ENCODE measurements around the gene SEC14L5.

DNA sequence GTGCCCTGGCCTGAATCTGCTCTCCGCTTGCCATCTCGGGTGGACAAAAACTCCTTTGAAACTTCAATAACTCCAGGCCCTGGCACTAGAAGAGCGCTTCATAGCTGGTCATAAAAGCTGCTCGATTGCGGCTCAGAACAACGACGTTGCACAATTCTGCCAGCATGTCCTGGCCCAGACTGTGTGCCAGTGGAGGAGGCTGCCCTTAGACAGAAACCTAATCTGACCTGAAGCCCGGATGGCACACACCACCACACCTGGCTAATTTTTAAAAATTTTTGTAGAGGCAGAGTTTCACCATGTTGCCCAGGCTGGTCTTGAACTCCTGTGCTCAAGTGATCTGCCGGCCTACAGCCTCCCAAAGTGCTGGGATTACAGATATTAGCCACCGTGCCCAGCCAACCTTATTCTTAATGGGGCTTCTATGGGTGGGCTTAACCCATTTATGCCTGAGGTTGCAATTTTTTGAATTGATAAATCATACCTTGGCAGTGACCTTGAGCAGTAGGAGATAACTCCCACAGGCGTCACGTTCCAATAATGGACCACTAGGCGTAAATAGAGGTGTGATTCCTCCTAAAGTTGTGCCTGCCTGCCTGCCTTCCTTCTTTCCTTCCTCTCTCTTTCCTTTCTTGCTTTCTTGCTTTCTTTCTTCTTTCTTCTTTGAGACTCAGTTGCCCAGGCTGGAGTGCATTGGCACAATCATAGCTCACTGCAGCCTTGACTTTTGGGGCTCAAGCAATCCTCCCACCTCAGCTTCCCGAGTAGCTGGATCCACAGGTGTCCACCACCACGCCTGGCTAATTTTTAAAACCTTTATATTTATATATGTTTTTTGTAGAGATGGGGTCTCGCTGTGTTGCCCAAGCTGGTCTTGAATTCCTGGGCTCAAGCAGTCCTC is 20.1 kb upstream of the SEC14L5 start:
- no peak for TF ChIP-seq SP1 (IDR thresholded peaks at IDR 0.05; ENCODE audit: low read depth, low read length)
- no peak for TF ChIP-seq NRF1 (conservative IDR thresholded peaks at IDR 0.05; ENCODE audit: low read depth, low read length)
- TF ChIP-seq, protein P1, sequence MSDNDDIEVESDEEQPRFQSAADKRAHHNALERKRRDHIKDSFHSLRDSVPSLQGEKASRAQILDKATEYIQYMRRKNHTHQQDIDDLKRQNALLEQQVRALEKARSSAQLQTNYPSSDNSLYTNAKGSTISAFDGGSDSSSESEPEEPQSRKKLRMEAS (IDR thresholded peaks at IDR 0.05; ENCODE audit: low read depth, low read length) = no peak
- no peak for TF ChIP-seq LARP7 (IDR thresholded peaks at IDR 0.05)
- TF ChIP-seq EZH2 (IDR thresholded peaks at IDR 0.05; ENCODE audit: borderline replicate concordance, control insufficient read depth, low read depth, low read length) = no peak
- TF ChIP-seq CHD2 (IDR thresholded peaks at IDR 0.05; ENCODE audit: borderline replicate concordance, low read depth, low read length) = no peak
- no peak for TF ChIP-seq JUND (IDR thresholded peaks at IDR 0.05; ENCODE audit: low read depth, low read length)

All from GM12878 (cell line).